GM06990 (cell line): ENCODE data around the gene PCYT1B.

Experiments
- DNase-seq: peaks from one replicate; pipeline ENCODE4 v3.0.0-alpha.2; 2011; ENCODE audit not compliant: insufficient read length; ENCODE audit errors: extremely low read depth
- H3K27me3 ChIP-seq: replicated peaks from 2 replicates; pipeline ENCODE4 v1.6.0; 2011; ENCODE audit warnings: low read length; ENCODE audit not compliant: control insufficient read depth, insufficient read depth
- H3K36me3 ChIP-seq: 2 replicates; pipeline ENCODE4 v1.5.1; 2011; ENCODE audit warnings: low read length; ENCODE audit not compliant: control insufficient read depth, insufficient read depth
- H3K4me3 ChIP-seq: replicated peaks from 2 replicates; pipeline ENCODE4 v1.5.1; 2011; ENCODE audit warnings: low read depth, mild to moderate bottlenecking, control low read depth, low read length
- TF ChIP-seq, protein P1 (sequence below): IDR thresholded peaks from 2 replicates; pipeline ENCODE4 v1.5.1; 2011; ENCODE audit warnings: low read length, control low read depth, mild to moderate bottlenecking, inconsistent platforms; ENCODE audit not compliant: insufficient read depth, poor library complexity, severe bottlenecking

PCYT1B gene

DNA sequence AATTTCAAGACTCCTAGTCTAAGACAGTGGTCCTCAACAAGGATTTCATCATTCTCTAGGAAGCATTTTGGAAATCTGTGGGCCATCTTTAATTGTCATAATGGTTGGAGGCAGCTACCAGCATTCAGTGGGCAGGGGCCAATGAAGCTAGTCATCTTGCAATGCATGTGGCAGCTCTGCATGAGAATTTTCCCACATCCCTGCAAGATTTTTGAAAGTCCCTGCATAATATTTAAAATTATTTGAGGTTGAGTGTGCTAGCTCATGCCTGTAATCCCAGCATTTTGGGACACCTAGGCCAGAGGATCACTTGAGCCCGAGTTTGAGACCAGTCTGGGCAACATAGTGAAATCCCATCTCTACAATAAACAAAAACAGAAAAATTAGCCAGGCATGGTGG, 44.0 kb downstream of the PCYT1B start:
- no peak for DNase-seq
- Histone ChIP-seq H3K36me3 (no peaks in the 10 kb centered on the region), H3K4me3 (no peak overlapping the region), H3K27me3 (no peaks in the 10 kb centered on the region)
- TF ChIP-seq, protein P1, sequence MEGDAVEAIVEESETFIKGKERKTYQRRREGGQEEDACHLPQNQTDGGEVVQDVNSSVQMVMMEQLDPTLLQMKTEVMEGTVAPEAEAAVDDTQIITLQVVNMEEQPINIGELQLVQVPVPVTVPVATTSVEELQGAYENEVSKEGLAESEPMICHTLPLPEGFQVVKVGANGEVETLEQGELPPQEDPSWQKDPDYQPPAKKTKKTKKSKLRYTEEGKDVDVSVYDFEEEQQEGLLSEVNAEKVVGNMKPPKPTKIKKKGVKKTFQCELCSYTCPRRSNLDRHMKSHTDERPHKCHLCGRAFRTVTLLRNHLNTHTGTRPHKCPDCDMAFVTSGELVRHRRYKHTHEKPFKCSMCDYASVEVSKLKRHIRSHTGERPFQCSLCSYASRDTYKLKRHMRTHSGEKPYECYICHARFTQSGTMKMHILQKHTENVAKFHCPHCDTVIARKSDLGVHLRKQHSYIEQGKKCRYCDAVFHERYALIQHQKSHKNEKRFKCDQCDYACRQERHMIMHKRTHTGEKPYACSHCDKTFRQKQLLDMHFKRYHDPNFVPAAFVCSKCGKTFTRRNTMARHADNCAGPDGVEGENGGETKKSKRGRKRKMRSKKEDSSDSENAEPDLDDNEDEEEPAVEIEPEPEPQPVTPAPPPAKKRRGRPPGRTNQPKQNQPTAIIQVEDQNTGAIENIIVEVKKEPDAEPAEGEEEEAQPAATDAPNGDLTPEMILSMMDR, result no peak

DNA sequence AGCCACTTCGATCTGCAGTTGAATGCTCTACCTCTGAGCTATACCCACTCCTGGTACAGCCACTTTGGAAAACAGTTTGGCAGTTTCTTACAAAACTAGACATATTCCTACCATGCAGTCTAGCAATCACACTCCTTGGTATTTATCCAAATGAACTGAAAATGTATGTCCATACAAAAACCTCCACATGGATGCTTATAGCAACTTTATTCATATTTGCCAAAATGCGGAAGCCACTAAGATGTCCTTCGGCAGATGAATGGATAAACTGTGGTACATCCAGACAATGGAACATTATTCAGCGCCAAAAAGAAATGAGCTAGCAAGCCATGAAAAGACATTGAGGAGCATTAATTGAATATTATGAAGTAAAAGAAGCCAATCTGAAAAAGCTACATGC, 45.3 kb downstream of the PCYT1B start:
- TF ChIP-seq, protein P1, result no peak
- Histone ChIP-seq H3K27me3 (no peaks in the 10 kb centered on the region), H3K4me3 (no peak overlapping the region), H3K36me3 (no peaks in the 10 kb centered on the region)
- no peak for DNase-seq

DNA sequence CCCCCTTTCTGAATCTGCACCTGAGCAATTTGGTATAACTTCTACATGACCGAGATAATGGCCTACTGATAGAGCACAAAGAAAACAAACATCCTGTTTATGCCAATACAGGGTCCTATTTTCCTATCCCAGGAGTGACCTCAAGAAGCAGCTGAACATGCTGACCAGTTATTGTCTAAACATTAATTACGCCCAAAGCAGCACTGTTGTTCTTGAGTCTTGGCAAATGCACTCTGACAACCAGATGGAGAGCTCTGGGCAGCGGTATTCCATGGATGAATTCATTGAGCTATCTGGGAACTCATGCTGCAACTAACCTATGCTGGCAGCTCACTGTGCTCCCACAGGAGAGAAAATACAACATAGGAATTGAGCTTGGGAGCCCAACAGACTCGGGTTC, 52.6 kb downstream of the PCYT1B start:
- Histone ChIP-seq H3K36me3 (no peaks in the 10 kb centered on the region), H3K27me3 (no peaks in the 10 kb centered on the region), H3K4me3 (no peak overlapping the region)
- DNase-seq, result no peak
- TF ChIP-seq, protein P1, result no peak

DNA sequence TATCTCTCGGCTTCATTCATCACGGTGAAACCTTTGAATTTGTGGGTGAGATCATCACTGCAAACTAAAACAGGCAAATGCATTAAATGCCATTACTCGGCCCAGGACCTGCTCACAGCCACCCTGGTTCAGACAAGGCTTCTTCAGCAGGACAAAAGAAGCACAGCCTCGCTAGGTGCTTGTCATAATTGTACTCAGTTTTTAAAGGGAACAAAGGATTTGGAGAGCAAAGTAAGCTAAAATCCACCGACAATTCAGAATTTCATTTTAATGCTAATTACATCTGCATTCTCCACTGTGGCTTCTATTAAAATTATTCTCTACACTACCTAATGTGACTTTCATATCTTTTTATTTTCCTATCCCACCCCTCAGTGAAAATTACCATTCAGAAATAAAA, 57.0 kb downstream of the PCYT1B start:
- no peaks in the 10 kb centered on the region for H3K27me3 ChIP-seq
- no peak overlapping the region for H3K4me3 ChIP-seq
- TF ChIP-seq, protein P1, result no peak
- DNase-seq, result no peak
- H3K36me3 ChIP-seq, result no peaks in the 10 kb centered on the region

DNA sequence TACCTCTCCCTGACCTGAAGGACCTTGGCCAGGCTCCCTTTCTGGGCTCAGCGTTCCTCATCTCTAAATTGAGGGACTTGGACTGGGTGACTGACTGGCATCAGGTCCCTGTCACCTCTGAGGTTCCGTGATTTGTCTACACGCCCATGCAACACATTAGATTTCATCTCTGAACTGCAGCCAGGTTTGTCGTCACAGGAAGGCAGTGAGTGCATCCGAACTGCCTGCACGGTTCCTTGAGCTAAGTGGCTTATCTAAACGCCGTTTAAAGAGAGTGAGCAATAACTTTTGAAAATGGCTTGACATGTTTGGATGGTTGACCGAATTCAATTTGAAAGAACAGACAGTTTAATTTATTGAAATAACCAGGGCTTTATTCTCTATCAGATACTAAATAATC, 70.1 kb downstream of the PCYT1B start:
- H3K36me3 ChIP-seq, result no peaks in the 10 kb centered on the region
- H3K4me3 ChIP-seq, result no peak overlapping the region
- TF ChIP-seq, protein P1, result no peak
- no peak for DNase-seq
- no peaks in the 10 kb centered on the region for H3K27me3 ChIP-seq

DNA sequence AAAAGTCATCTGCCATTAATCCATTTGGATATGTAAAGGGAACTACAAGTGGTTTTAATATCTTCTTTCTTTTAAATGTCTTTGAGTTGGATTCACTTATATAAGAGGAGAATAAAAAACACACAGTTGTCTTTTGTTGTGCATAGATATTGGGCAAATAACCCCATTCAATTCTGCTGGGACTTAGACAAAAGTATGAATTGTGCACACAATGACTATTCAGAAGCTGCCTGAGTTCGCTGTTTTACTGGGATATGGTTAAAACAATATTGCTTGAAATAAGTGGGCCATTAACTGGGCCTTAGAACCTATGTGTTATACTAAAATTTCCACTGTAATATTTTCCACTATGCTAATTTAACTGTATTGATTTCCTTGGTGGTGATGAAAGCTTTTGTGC, 71.7 kb downstream of the PCYT1B start:
- DNase-seq, result no peak
- TF ChIP-seq, protein P1, result no peak
- Histone ChIP-seq H3K36me3 (no peaks in the 10 kb centered on the region), H3K27me3 (no peaks in the 10 kb centered on the region), H3K4me3 (no peak overlapping the region)
